Panc1 (cell line): ENCODE measurements around the gene SYNPR. TPM values are rescaled to one million over a fixed set of nuclear protein-coding genes. Genes with fewer than 3 reads are reported as not detected.

Experiments used
- ATAC-seq: fragments of 200-7000 bp; cut with Tn5 transposase; 2 replicates; pipeline ENCODE4 v1.9.1; 2020; ENCODE audit warnings: mild to moderate bottlenecking, moderate library complexity
- BruUV-seq: library from RNA; stranded (reverse); fragments of 400-500 nt; replicated peaks from 2 replicates; lab custom pipeline; 2021; lab: Mats Ljungman, UMichigan
- CTCF ChIA-PET: fragments of 300-600 bp; sonication (Branson Sonifier 250); formaldehyde crosslinking; loops from one replicate; lab custom pipeline; 2022; ENCODE audit warnings: antibody characterized with exemption; lab: Charles Lee
- POLR2A ChIA-PET: fragments of 300-600 bp; sonication (Branson Sonifier 250); formaldehyde crosslinking; loops from one replicate; lab custom pipeline; 2022; ENCODE audit warnings: antibody characterized with exemption; lab: Charles Lee
- DNase-seq: peaks from one replicate; pipeline ENCODE4 v3.0.0-alpha.2; 2010; ENCODE audit warnings: low read depth, low spot score
- H3K27ac ChIP-seq: 2 replicates; pipeline ENCODE4 v1.5.1; 2011; ENCODE audit warnings: mild to moderate bottlenecking, low read length, inconsistent platforms
- H3K27me3 ChIP-seq: fragments of 200-500 bp; sonication (Bioruptor generic); 2 replicates; pipeline ENCODE4 v1.6.0; 2014; ENCODE audit warnings: low read length, inconsistent platforms; ENCODE audit not compliant: control insufficient read depth, insufficient read depth
- H3K36me3 ChIP-seq: fragments of 200-500 bp; sonication (Bioruptor generic); 2 replicates; pipeline ENCODE4 v1.5.1; 2014; ENCODE audit warnings: inconsistent platforms, mild to moderate bottlenecking, low read length, moderate library complexity; ENCODE audit not compliant: control insufficient read depth, insufficient read depth
- H3K4me1 ChIP-seq: 2 replicates; pipeline ENCODE4 v1.5.1; 2011; ENCODE audit warnings: inconsistent platforms, mild to moderate bottlenecking, low read length, moderate library complexity; ENCODE audit not compliant: control insufficient read depth, insufficient read depth
- H3K4me3 ChIP-seq, 2 experiments: 2 replicates each; pipeline ENCODE4 v1.5.1; 2011 to 2012; ENCODE audit warnings: low read depth in 2 of 2, low read length in 2 of 2, mild to moderate bottlenecking in 2 of 2, inconsistent platforms in 1 of 2, moderate library complexity in 1 of 2
- H3K9me3 ChIP-seq: fragments of 200-500 bp; sonication (Bioruptor generic); 2 replicates; pipeline ENCODE4 v1.5.1; 2014; ENCODE audit warnings: low read depth, mild to moderate bottlenecking, inconsistent platforms, low read length, moderate library complexity; ENCODE audit not compliant: control insufficient read depth, insufficient read depth
- POLR2AphosphoS5 ChIP-seq: IDR thresholded peaks from 2 replicates; pipeline ENCODE4 v1.6.1; 2012; ENCODE audit warnings: mild to moderate bottlenecking, low read depth, low read length, moderate library complexity
- SIN3A ChIP-seq: IDR thresholded peaks from 2 replicates; pipeline ENCODE4 v1.6.1; 2012; ENCODE audit warnings: low read depth, mild to moderate bottlenecking, low read length, moderate library complexity, borderline replicate concordance; ENCODE audit not compliant: insufficient read depth
- TCF7L2 ChIP-seq: IDR thresholded peaks from 2 replicates; pipeline ENCODE4 v1.6.1; 2011; ENCODE audit warnings: mild to moderate bottlenecking, low read depth, low read length, inconsistent platforms
- in situ Hi-C: cut with HindIII; loops from 2 replicates; pipeline ENCODE4 v1.10.0; 2016; ENCODE audit warnings: low sequenced_read_pairs, low pct_unique_long_range_greater_than_20kb
- intact Hi-C: fragments of 100-400 bp; cut with micrococcal nuclease; formaldehyde crosslinking; loops from one replicate; pipeline ENCODE4 v1.10.0; 2022; ENCODE audit not compliant: unreplicated experiment
- total RNA-seq: library from RNA; stranded (reverse); gene quantifications from one replicate; pipeline ENCODE4 v1.2.1, GENCODE V29; 2021; ENCODE audit not compliant: unreplicated experiment
- TF ChIP-seq, protein P1 (sequence below), 2 experiments: IDR thresholded peaks; 2 replicates each; pipeline ENCODE4 v1.6.1; 2011 to 2012; ENCODE audit warnings: low read depth in 2 of 2, control low read depth in 1 of 2, low read length in 1 of 2, mild to moderate bottlenecking in 1 of 2, moderate library complexity in 1 of 2; ENCODE audit not compliant: insufficient read depth in 1 of 2
- TF ChIP-seq, protein P2 (sequence below): fragments of 450-650 bp; IDR thresholded peaks from 2 replicates; pipeline ENCODE4 v1.5.1; 2017; ENCODE audit warnings: mild to moderate bottlenecking

SYNPR gene
- total RNA-seq, 1 experiment from 2014 or later = not detected

DNA sequence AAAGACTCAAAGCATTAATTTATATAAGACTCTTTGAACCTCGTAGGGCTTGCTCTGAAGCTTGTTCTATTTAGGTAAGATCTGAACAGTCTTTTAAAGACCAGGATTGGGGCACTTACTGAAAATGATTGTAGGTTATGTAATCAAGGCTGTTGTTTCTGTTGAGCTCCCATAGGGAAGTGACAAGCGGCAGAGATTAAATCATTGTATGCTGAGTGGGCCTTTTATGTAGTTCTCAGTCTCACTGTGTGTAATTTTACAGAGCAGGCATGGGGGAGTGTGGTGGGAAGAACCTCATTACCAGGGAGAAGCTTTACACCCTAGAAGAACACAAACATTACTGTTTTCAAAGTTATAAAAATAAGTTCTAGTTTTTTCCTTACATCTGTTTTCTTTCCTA is 214.4 kb downstream of the SYNPR start:
- H3K36me3 ChIP-seq = no peaks in the 10 kb centered on the region
- in situ Hi-C loops = no loop called here
- TF ChIP-seq TCF7L2 = no peak
- no peak for TF ChIP-seq SIN3A
- TF ChIP-seq, protein P1, sequence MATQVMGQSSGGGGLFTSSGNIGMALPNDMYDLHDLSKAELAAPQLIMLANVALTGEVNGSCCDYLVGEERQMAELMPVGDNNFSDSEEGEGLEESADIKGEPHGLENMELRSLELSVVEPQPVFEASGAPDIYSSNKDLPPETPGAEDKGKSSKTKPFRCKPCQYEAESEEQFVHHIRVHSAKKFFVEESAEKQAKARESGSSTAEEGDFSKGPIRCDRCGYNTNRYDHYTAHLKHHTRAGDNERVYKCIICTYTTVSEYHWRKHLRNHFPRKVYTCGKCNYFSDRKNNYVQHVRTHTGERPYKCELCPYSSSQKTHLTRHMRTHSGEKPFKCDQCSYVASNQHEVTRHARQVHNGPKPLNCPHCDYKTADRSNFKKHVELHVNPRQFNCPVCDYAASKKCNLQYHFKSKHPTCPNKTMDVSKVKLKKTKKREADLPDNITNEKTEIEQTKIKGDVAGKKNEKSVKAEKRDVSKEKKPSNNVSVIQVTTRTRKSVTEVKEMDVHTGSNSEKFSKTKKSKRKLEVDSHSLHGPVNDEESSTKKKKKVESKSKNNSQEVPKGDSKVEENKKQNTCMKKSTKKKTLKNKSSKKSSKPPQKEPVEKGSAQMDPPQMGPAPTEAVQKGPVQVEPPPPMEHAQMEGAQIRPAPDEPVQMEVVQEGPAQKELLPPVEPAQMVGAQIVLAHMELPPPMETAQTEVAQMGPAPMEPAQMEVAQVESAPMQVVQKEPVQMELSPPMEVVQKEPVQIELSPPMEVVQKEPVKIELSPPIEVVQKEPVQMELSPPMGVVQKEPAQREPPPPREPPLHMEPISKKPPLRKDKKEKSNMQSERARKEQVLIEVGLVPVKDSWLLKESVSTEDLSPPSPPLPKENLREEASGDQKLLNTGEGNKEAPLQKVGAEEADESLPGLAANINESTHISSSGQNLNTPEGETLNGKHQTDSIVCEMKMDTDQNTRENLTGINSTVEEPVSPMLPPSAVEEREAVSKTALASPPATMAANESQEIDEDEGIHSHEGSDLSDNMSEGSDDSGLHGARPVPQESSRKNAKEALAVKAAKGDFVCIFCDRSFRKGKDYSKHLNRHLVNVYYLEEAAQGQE (IDR thresholded peaks at IDR 0.05; ENCODE audit: insufficient read depth in 1 of 2, low read depth in 2 of 2, low read length in 1 of 2) = no peak
- TF ChIP-seq POLR2AphosphoS5 = no peak
- TF ChIP-seq, protein P2, sequence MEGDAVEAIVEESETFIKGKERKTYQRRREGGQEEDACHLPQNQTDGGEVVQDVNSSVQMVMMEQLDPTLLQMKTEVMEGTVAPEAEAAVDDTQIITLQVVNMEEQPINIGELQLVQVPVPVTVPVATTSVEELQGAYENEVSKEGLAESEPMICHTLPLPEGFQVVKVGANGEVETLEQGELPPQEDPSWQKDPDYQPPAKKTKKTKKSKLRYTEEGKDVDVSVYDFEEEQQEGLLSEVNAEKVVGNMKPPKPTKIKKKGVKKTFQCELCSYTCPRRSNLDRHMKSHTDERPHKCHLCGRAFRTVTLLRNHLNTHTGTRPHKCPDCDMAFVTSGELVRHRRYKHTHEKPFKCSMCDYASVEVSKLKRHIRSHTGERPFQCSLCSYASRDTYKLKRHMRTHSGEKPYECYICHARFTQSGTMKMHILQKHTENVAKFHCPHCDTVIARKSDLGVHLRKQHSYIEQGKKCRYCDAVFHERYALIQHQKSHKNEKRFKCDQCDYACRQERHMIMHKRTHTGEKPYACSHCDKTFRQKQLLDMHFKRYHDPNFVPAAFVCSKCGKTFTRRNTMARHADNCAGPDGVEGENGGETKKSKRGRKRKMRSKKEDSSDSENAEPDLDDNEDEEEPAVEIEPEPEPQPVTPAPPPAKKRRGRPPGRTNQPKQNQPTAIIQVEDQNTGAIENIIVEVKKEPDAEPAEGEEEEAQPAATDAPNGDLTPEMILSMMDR = no peak
- CTCF ChIA-PET = no interaction called here
- H3K27me3 ChIP-seq = no peaks in the 10 kb centered on the region
- DNase-seq (no peak), ATAC-seq (no peak)
- POLR2A ChIA-PET = no interaction called here
- no peak overlapping the region for H3K4me3 ChIP-seq
- H3K4me1 ChIP-seq = no peaks in the 10 kb centered on the region
- BruUV-seq = no TSS peak
- H3K27ac ChIP-seq = no peak overlapping the region
- intact Hi-C loops = no loop called here
- H3K9me3 ChIP-seq = no peaks in the 10 kb centered on the region

DNA sequence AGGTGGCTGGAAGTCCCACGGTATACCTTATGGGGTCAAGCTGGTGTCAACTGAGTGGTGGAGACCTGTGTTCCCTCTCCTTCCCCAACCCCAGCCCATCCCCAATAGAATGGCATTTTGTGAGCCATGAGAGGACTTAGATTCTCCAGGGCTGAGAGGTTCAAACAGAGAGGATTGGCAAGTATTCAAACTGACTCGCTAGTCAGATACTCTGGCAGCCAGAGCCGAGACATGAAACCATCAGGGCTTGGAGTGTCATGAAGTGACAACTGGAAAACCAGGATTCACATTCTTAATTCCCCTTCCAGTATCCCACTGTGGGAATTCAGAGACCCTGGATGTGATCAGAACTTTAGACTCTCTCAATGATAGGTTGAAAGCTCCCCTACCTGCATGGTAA is 215.0 kb downstream of the SYNPR start:
- intact Hi-C loops (no loop called here), in situ Hi-C loops (no loop called here)
- CTCF ChIA-PET = no interaction called here
- ATAC-seq = no peak
- DNase-seq = no peak
- Histone ChIP-seq H3K36me3 (no peaks in the 10 kb centered on the region), H3K27me3 (no peaks in the 10 kb centered on the region), H3K4me3 (no peak overlapping the region), H3K4me1 (no peaks in the 10 kb centered on the region), H3K27ac (no peak overlapping the region), H3K9me3 (no peaks in the 10 kb centered on the region)
- POLR2A ChIA-PET = no interaction called here
- TF ChIP-seq POLR2AphosphoS5 = no peak
- TF ChIP-seq, protein P2 = no peak
- no TSS peak for BruUV-seq

DNA sequence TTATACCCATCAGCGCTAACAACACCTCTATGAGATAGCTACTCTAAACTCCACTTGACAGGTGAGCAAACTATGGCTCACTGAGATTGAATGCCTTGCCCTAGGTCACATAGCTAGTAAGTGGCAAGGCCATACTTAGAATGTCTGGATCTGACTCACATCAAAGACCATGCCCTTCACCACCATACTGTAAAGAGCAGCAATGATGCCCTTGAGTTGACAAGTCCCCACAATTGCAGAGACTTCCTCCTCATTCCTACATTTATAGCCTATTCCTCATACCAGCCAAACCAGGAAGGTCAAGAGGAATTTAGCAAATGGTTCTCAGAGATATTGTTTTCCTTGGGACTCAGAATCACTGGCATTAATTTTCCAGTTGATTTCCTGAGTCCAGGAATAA is 216.5 kb downstream of the SYNPR start:
- Histone ChIP-seq H3K27ac (no peak overlapping the region), H3K4me3 (no peak overlapping the region), H3K9me3 (no peaks in the 10 kb centered on the region), H3K36me3 (no peaks in the 10 kb centered on the region), H3K27me3 (no peaks in the 10 kb centered on the region), H3K4me1 (no peaks in the 10 kb centered on the region)
- CTCF ChIA-PET = no interaction called here
- BruUV-seq = no TSS peak
- DNase-seq (no peak), ATAC-seq (no peak)
- intact Hi-C loops = no loop called here
- in situ Hi-C loops = no loop called here
- POLR2A ChIA-PET = no interaction called here
- TF ChIP-seq, protein P1 (IDR thresholded peaks at IDR 0.05; ENCODE audit: insufficient read depth in 1 of 2, low read depth in 2 of 2, low read length in 1 of 2) = no peak
- TF ChIP-seq SIN3A (no peak), POLR2AphosphoS5 (no peak)
